NCI-H1092 (cell line): Measurements from ENCODE around the gene DDI2.

Experiments
- DNase-seq: peaks from one replicate; lab custom pipeline; 2025; lab: John Stamatoyannopoulos, UW

Gene DDI2

DNA sequence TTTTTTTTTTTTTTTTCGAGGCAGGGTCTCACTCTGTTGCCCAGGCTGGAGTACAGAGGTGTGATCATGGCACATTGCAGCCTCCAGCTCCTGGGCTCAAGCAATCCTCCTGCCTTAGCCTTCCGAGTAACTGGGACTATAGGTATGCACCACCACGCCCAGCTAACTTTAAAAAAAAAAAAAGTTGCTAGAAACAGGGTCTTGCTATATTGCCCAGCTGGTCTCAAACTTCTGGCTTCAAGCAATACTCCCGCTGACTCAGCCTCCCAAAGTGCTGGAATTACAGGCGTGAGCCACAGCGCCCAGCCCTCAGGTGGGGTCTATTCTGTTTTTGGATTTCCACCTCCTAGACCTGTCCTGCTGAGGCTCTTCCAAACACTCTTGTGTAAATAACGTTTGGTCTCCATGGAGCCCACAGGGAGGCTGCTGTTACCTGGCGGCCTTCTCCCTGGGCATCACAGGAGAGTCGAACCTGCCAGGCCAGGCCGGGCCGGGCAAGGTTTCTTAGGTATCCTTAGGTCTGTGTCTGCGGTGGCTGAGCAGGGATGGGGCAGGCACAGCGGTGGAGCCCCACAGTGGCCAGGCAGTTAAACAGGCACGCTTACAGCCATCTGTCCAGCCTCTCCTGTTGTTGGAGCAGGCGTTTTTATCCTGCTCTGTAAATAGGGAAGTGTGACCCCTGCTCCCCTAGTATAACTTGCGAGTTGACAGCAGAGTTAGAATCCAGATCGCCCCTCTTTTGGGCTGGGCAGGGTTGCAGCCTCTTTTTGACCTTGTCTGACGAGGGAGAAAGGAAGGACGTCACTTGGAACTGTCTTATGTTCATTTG lies 85.7 kb downstream of the DDI2 start:
- DNase-seq: no peak

DNA sequence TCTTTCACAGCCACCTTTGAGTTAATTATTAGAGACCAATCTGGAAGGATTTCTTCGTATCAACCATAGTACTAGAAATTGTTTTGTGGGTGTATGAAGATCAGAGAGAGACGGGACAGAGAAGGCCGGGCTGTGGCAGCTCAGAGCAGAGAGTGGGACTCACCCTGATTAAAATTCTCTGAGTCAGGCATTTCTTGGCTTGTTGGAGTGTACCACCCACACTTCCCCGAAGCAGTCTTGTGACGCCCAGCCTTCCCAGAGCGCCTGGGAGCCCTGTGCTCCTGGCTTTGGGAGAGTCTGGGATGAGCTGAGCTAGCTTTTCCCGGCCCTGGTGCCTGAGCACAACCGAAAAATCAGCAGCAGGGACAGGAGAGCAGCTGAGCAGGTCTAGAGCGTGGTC lies 86.3 kb downstream of the DDI2 start:
- no peak for DNase-seq

DNA sequence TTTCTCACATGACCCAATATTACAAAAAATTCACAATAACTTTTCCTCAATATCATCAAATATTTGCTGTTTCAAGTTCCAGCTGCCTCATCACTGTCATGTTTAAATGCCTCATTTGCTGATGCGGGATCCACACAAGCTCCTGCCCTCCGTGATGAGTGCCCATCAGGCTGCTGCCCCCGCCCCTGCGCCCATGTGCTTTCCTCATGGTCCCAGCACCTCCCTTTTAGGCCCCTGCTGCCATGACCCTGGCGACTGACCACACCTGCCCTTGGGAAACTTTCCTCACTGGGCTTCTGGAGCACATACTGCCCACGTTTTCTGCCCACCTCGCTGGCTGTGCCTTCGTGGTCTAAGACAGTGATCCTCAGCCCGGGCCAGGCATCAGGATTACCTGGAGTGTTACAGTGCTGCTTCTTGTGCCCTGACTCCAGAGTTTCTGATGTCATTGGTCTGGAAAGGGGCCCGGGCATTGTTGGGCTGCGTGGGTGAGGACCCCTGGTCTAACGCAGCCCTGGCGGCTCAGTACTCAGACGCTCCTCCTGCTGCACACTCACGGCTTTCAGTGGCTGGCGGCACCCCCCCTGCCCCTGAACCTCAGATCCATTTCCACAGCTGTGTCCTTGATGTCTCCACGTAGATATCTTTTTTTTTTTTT lies 87.4 kb downstream of the DDI2 start:
- no peak for DNase-seq

GRCh38 chr1:15705184-15705566 lies 87.9 kb downstream of the DDI2 start:
- no peak for DNase-seq

DNA sequence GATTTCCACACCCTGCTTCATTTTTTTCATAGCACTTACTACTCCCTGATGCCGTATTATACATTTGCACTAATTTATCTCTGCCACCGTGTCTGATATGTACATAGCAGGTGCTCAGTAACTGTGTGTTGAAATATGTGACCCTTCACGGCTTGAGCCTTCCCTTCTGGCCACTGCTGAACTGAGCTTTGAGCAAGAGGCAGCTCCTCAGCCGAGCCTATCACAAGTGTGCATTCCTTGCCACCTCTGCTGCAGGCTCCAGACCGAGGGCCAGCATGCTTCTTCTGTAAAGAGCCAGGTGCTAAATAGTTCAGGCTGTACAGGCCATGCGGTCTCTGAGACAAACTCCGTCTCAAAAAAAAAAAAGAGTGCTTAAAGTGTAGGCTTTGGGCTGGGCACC lies 89.5 kb downstream of the DDI2 start:
- no peak for DNase-seq

- DNase-seq: no peak
These were observed 90.1 kb downstream of the DDI2 start for GRCh38 chr1:15707239-15707925.

DNA sequence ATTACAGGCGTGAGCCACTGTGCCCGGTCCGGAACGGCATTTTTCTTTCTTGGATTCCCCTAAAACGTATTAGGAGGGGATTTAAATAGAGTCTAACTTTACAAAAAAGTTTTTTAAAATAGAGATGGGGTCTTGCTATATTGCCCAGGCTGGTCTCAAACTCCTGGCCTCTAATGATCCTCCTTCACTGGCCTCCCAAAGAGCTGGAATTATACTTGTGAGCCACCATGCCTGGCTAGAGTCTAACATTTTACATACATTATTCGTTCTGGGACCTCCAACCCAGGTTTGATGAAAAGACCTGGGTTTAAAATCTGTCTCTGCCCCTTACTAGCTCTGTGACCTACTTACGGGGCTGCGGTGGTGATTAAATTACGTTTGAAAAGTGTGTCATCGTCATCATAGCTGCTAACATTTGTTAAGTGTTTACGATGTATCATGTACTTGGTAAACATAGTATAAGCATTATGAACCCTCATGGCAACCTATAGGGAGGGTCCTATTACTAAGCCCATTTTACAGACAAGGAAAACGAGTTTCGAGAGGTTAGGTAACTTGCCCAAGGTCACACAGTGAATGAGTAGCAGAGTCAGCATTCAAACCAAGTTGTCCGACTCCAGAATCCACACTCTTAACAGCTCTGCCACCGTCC lies 91.4 kb downstream of the DDI2 start:
- no peak for DNase-seq

DNA sequence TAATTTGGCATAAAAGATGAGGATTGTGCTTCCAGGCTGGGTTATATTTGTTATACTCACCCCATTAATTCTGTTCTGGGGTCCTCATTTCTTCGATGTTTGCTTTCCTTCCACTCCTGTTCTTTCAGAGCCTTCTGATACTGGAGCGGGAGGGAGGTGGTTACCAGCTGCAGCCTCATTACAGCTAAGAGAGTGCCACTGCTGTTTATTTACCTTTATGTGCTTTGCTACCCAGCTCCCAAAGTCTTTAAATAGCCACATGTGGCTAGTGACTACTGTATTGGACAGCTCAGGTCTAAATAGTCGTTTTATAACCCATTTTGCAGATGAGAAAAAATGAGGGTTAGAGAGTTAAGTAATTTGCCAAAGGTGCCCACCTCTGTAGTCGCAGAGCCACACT lies 92.0 kb downstream of the DDI2 start:
- DNase-seq: no peak

- no peak for DNase-seq
These were observed 94.9 kb downstream of the DDI2 start for GRCh38 chr1:15712168-15712567.

GRCh38 chr1:15714406-15715136 lies 97.3 kb downstream of the DDI2 start:
- no peak for DNase-seq

- DNase-seq: no peak
These were observed 100.3 kb downstream of the DDI2 start for GRCh38 chr1:15717418-15718125.

- no peak for DNase-seq
These were observed 100.9 kb downstream of the DDI2 start for GRCh38 chr1:15718199-15718601.
